PC-9 (cell line): ENCODE results near the gene LAMA2. TPM values are rescaled to one million over a fixed set of nuclear protein-coding genes. Genes with fewer than 3 reads are reported as not detected.

Source experiments
- BruUV-seq: library from RNA; stranded (reverse); fragments of 400-500 nt; replicated peaks from 2 replicates; lab custom pipeline; 2021; lab: Mats Ljungman, UMichigan
- CTCF ChIA-PET: fragments of 300-600 bp; sonication (Branson Sonifier 250); formaldehyde crosslinking; loops from one replicate; lab custom pipeline; 2022; ENCODE audit warnings: antibody characterized with exemption; lab: Charles Lee
- POLR2A ChIA-PET: fragments of 300-600 bp; sonication (Branson Sonifier 250); formaldehyde crosslinking; loops from one replicate; lab custom pipeline; 2022; ENCODE audit warnings: antibody characterized with exemption; ENCODE audit not compliant: unreplicated experiment; lab: Charles Lee
- DNase-seq, 2 experiments: peaks; one replicate each; pipeline versions ENCODE4 v3.0.0 to v3.0.0-alpha.2; 2015 to 2022; ENCODE audit warnings: mixed read lengths in 1 of 2
- H2AFZ ChIP-seq: fragments of 200-600 bp; sonication (generic); 2 replicates; pipeline ENCODE4 v1.8.1; 2017; ENCODE audit warnings: antibody characterized with exemption
- H3F3A ChIP-seq: fragments of 200-600 bp; sonication (generic); 2 replicates; pipeline ENCODE4 v1.8.1; 2017; ENCODE audit warnings: antibody characterized with exemption, mild to moderate bottlenecking, low read depth; ENCODE audit not compliant: insufficient read depth
- H3K27ac ChIP-seq: fragments of 200-600 bp; sonication (generic); 2 replicates; pipeline ENCODE4 v1.6.1; 2016; ENCODE audit warnings: mixed run types
- H3K27me3 ChIP-seq: fragments of 200-600 bp; sonication (generic); 2 replicates; pipeline ENCODE4 v1.6.1; 2016; ENCODE audit warnings: low read depth, mixed run types; ENCODE audit not compliant: insufficient read depth
- H3K36me3 ChIP-seq: fragments of 200-600 bp; sonication (generic); 2 replicates; pipeline ENCODE4 v1.6.1; 2016; ENCODE audit warnings: low read depth, mixed run types
- H3K4me1 ChIP-seq: fragments of 200-600 bp; sonication (generic); replicated peaks from 2 replicates; pipeline ENCODE4 v1.6.1; 2016; ENCODE audit warnings: mixed run types; ENCODE audit not compliant: insufficient read depth
- H3K4me2 ChIP-seq: fragments of 200-600 bp; sonication (generic); 2 replicates; pipeline ENCODE4 v1.6.1; 2017; ENCODE audit warnings: mixed run types
- H3K4me3 ChIP-seq: fragments of 200-600 bp; sonication (generic); 2 replicates; pipeline ENCODE4 v1.6.1; 2016; ENCODE audit warnings: mixed run types
- H3K79me2 ChIP-seq: fragments of 200-600 bp; sonication (generic); 2 replicates; pipeline ENCODE4 v1.6.1; 2017; ENCODE audit warnings: low read depth, mixed run types
- H3K9me2 ChIP-seq: fragments of 200-600 bp; sonication (generic); 2 replicates; pipeline ENCODE4 v1.8.1; 2017; ENCODE audit warnings: mild to moderate bottlenecking; ENCODE audit not compliant: insufficient read depth
- H3K9me3 ChIP-seq: fragments of 200-600 bp; sonication (generic); 2 replicates; pipeline ENCODE4 v1.8.1; 2016; ENCODE audit warnings: low read depth; ENCODE audit not compliant: insufficient read depth
- H4K20me1 ChIP-seq: fragments of 200-600 bp; sonication (generic); 2 replicates; pipeline ENCODE4 v1.8.1; 2017; ENCODE audit not compliant: insufficient read depth
- CTCF ChIP-seq: fragments of 200-600 bp; sonication (generic); conservative IDR thresholded peaks from 2 replicates; pipeline ENCODE4 v1.6.1; 2017; ENCODE audit warnings: mixed run types, antibody characterized with exemption, mild to moderate bottlenecking, moderate library complexity
- EZH2 ChIP-seq: fragments of 200-600 bp; sonication (generic); IDR thresholded peaks from 2 replicates; pipeline ENCODE4 v1.8.0; 2017; ENCODE audit warnings: antibody characterized with exemption, low read depth
- intact Hi-C: fragments of 100-400 bp; cut with micrococcal nuclease; formaldehyde crosslinking; loops from one replicate; pipeline ENCODE4 v1.10.0; 2022; ENCODE audit not compliant: unreplicated experiment
- total RNA-seq: library from RNA; stranded (reverse); gene quantifications from 2 replicates; pipeline ENCODE4 v1.2.3, GENCODE V29; 2021

Gene LAMA2
- total RNA-seq, 1 experiment from 2014 or later = 2.8 TPM

- no peak overlapping the region for H3K4me2 ChIP-seq
- CTCF ChIA-PET = no interaction called here
- no peak for DNase-seq
Observed at GRCh38 chr6:129494099-129494498, 611.2 kb downstream of the LAMA2 start.

GRCh38 chr6:129494586-129494985 is 611.6 kb downstream of the LAMA2 start:
- H3K27ac ChIP-seq = no peak overlapping the region
- H2AFZ ChIP-seq = no peak overlapping the region
- intact Hi-C loops = loop anchor here (5.0 to 10.0 kb wide), 5 partner anchors 120 to 972 kb away; partner anchors contain the start of gene PTPRK
- no peaks in the 10 kb centered on the region for H3K79me2 ChIP-seq
- H3K4me2 ChIP-seq = no peak overlapping the region
- ChIA-PET CTCF (no interaction called here), POLR2A (no interaction called here)
- peaks cover 24% of the 10 kb centered on the region for H3K9me3 ChIP-seq
- peaks cover 33% of the 10 kb centered on the region for H3F3A ChIP-seq
- no peaks in the 10 kb centered on the region for H3K27me3 ChIP-seq
- no peaks in the 10 kb centered on the region for H3K9me2 ChIP-seq
- H3K4me1 ChIP-seq = peaks cover 43% of the 10 kb centered on the region
- no peaks in the 10 kb centered on the region for H4K20me1 ChIP-seq
- 0 out of 2 replicates have a peak, but pooled peaks cover 8% of the 10 kb centered on the region for H3K36me3 ChIP-seq
- TF ChIP-seq EZH2 = no peak
- no peak for TF ChIP-seq CTCF
- no peak overlapping the region for H3K4me3 ChIP-seq
- DNase-seq = no peak
- BruUV-seq = no TSS peak

More at GRCh38 chr6:129494099-129494498, 611.2 kb downstream of the LAMA2 start:
- POLR2A ChIA-PET = no interaction called here
- no peaks in the 10 kb centered on the region for H4K20me1 ChIP-seq
- intact Hi-C loops = loop anchor here (5.0 to 10.0 kb wide), 5 partner anchors 119 to 972 kb away; partner anchors contain the start of gene PTPRK
- no peaks in the 10 kb centered on the region for H3K79me2 ChIP-seq
- no peak overlapping the region for H3K4me3 ChIP-seq
- 0 out of 2 replicates have a peak, but pooled peaks cover 10% of the 10 kb centered on the region for H3K36me3 ChIP-seq
- peaks cover 33% of the 10 kb centered on the region for H3F3A ChIP-seq
- no peaks in the 10 kb centered on the region for H3K27me3 ChIP-seq
- H3K4me1 ChIP-seq = peaks cover 43% of the 10 kb centered on the region
- no peaks in the 10 kb centered on the region for H3K9me2 ChIP-seq
- TF ChIP-seq EZH2 (no peak), CTCF (no peak)
- peaks cover 28% of the 10 kb centered on the region for H3K9me3 ChIP-seq
- no peak overlapping the region for H2AFZ ChIP-seq
- BruUV-seq = no TSS peak
- H3K27ac ChIP-seq = no peak overlapping the region

GRCh38 chr6:129495652-129496051 is 612.7 kb downstream of the LAMA2 start:
- BruUV-seq = no TSS peak
- H3K4me1 ChIP-seq = peaks cover 36% of the 10 kb centered on the region

More at GRCh38 chr6:129495652-129496051, 612.7 kb downstream of the LAMA2 start:
- ChIA-PET CTCF (no interaction called here), POLR2A (no interaction called here)
- Histone ChIP-seq H2AFZ (no peak overlapping the region), H3K79me2 (no peaks in the 10 kb centered on the region), H3K9me2 (no peaks in the 10 kb centered on the region), H3K36me3 (no peaks in the 10 kb centered on the region), H3K4me3 (no peak overlapping the region), H3K27ac (no peak overlapping the region), H4K20me1 (no peaks in the 10 kb centered on the region), H3F3A (peaks cover 25% of the 10 kb centered on the region), H3K9me3 (peaks cover 14% of the 10 kb centered on the region), H3K4me2 (no peak overlapping the region), H3K27me3 (no peaks in the 10 kb centered on the region)
- TF ChIP-seq CTCF (no peak), EZH2 (no peak)
- DNase-seq = no peak
- intact Hi-C loops = loop anchor here (5.0 to 10.0 kb wide), 3 partner anchors 121 to 921 kb away; no protein-coding TSS in a partner anchor
